CD4-positive, alpha-beta T cell treated with Interleukin-4 for 4 hours (primary cell): ENCODE results near the gene GOLGA6L10.
A peak's percentile ranks its signal among the peaks of the same experiment; 100 is the strongest.
"Not testable (repeated sequence)": the region's sequence is repeated elsewhere in the genome, so short reads cannot be mapped to it uniquely, and the experiment has no call there.

Source experiments
- DNase-seq: peaks from one replicate; pipeline ENCODE4 v3.0.0-alpha.2; 2020

The GOLGA6L10 gene

DNA sequence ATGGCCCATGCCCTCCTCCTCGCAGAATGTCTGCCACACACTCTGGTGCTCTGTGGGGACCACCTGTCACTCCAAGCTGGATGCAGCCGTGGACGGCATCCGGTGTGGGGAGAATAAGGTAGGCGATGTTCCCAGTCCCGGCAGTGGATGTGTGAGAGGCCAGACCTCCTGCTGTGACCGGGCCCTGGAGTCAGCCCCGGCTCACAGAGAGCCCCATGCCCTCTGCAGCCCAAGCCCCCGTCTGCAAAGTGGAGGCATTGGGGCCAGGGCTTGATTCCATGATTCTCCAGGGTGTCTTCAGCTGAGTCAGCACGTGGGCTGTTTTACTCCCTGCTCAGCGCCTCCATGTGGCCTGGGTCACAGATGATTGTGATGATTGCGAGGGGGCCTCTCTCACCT, 32.2 kb downstream of the GOLGA6L10 start:
- no peak for DNase-seq

DNA sequence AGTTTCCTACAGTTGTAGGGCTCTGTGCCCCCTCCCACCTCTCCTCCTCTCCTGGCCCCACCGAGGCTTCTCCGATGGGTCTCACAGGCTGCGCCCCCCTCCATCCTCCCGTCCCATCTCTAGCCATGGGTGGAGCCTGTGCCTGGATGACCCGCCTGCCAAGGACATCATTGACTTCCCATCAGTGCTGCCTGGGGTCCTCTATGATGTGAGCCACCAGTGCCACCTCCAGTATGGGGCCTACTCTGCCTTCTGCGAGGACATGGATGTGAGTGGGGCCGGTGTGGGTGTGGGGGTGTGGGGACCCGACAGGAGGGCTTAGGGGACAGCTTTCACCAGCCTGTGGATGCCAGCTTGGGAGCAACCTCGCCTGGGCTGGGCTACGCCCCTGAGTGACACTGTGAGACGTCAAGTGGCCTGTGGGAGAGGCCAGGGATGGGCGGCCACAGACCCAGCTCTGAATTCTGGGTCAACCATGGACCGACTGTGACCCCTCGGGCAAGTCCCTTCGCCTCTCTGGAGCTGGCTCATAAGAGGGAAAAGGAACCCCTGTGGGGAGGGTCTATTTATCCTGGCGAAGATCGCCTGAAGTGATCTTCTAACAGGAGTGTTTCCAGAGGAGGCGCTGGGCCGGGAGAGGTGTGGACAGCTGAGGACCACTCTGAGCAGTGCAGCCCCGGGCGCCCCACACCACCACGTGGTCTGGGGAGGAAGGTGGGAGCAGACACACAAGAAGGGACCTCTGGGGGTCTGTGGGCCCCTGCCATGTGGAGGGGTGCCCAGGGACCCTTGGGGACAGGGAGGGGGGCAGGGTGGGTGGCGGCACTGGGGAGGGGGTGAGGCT, 32.8 kb downstream of the GOLGA6L10 start:
- DNase-seq = not testable (repeated sequence)

DNA sequence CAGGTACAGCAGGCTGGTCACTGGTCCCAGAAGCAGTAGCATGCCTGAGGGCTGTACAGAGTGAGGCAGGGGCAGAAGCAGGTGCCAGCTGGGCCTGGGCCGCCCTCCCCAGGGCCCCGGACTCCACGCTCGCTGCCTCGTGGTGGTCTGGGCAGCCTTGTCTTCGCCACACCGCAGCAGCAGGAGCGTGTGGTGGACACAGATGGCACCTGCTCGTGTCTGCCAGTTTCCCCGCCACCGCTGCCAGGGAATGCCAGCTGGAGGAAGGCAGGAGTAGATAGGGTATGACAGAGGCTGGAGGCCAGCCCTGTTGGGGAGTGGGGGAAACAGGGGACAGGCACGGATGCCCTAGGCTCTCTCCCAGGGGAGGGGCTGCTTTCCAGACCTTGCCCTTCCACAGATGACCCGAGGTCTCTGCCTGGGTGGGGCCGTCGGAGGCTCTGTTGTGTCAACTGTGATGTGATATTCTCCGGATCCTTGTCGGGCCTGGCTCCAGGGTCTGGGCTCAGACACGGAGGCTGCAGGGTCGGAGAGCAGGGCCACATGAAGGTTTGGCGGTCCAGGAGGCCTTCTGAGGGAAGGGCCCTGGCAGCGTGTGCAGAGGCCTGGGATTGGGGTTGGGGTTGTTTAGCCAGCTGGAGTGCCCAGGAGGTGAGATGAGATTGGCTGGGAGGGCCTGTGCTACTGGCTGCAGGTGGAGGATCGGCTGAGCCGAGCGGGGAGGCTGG, 33.6 kb downstream of the GOLGA6L10 start:
- no peak for DNase-seq

- no peak for DNase-seq
Measured at GRCh38 chr15:82314769-82315518, 34.3 kb downstream of the GOLGA6L10 start.

DNA sequence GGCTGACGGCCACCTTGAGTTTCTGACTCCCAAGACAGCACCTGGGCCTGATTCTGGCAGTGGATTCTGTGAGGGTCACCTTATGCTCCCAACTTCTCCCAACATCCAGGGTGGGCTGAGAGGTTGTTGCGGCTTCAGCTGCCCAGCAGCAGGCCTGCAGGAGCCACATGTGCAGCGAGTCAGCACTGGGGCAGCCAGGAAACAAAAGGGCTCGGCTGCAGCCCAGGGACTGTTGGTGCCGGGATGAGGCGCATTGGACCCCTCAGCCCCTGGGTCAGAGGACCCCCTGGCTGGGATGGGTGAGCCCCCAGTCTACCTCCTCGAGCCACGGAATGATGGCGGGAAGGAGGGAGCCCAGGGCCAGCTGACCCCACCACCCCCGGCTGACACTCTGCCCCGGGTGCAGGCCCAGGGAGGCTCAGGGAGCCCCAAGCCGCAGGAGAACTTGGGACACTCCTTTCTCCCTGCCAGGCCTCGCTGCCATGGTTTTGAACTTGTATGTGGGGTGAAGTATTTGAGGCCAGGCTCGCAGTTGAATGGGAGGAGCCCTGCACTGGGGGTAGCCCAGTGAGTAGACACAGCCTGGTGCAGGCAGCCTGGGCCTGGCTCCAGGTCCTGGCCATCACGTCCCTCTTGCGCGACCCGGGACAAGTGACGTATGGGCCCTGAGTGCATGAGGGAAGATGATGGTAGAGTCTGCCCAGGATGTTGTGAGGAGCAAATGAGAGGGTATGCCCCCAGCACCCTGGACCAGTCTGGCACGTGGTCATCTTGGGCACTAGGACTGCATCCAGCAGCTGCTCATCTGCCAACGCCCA, 35.1 kb downstream of the GOLGA6L10 start:
- not testable (repeated sequence) for DNase-seq

- no peak for DNase-seq
Measured at GRCh38 chr15:82313446-82313845, 35.8 kb downstream of the GOLGA6L10 start.

DNA sequence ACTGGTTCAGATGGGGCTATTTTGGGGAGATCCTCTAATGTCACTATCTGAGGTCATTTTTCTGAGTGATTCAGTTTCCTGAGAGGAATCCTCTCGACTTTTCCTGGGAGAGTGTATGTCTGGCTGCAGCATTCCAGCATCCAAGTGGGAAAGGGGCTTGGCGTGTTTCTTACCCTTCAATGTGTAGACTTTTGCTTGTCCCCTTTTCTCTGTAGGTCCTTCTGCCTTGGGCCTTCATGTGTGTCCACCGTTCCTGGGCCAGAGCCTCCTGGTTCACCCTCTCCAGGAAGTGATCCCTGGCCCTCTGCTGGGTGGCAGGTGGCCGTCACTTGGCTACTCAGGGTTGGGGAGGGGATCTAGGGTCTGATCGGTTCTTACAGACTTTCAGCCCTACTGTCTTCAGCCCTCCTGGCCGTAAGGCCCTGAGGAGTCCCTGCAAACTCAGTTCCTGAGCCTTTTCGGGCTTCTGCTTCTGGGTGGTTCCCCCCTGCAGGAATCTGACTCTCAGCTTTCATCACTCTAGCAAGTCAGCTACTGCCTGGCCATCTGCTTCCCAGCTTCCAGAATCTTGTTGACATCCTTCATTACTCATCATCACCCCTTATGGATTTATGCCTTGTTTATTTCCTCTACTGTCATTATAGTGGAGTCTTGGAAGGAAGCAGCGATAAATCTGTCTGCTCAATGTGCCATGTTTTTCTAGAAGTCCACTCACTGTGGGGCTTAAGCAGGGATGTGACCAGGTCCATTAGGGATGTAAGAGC, 36.5 kb downstream of the GOLGA6L10 start:
- no peak for DNase-seq

GRCh38 chr15:82311321-82311720, 38.0 kb downstream of the GOLGA6L10 start:
- not testable (repeated sequence) for DNase-seq

DNA sequence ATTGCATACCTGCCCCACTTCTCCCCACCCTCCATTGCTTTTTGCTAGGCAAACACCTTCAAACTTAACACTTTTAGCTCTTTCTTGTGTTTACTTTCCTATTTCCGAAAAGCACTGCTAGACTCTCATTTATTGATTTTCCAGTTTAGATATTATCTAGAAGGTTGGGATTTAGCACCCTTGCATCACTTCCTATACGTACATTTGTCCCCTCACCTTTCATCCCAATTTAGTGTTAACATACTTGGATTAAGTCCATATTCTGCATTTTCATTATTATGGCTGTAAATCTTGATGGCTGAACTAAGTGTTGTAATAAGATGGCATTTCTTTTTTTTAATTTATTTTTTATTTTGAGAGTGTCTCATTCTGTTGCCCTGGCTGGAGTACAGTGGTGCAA, 39.5 kb downstream of the GOLGA6L10 start:
- DNase-seq = no peak

- no peak for DNase-seq
Measured at GRCh38 chr15:82307714-82308081, 41.6 kb downstream of the GOLGA6L10 start.

GRCh38 chr15:82306791-82307713, 42.2 kb downstream of the GOLGA6L10 start:
- no peak for DNase-seq

GRCh38 chr15:82305621-82306048, 43.6 kb downstream of the GOLGA6L10 start:
- DNase-seq = no peak

- no peak for DNase-seq
Measured at GRCh38 chr15:82304778-82305090, 44.5 kb downstream of the GOLGA6L10 start.

GRCh38 chr15:82303956-82304777, 45.1 kb downstream of the GOLGA6L10 start:
- DNase-seq = no peak

GRCh38 chr15:82301296-82302016, 47.8 kb downstream of the GOLGA6L10 start:
- no peak for DNase-seq

DNA sequence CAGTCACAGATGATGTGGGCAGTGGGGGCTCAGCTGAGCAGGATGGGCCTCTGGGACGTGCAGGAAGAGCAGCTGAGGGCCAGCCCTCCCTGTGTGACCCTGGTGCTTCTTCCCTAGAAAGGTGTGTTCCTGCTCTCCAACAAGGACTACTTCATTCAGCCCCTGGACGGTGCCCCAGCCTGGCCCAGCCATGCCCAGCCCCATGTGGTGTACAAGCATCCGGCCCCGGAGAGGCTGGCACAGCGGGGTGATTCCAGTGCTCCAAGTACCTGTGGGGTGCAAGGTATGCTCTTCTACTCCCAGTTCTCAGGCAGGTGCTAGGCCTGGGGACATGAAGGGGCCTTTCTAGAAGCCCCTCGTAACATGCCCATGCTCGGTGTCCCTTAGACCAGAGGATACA, 48.4 kb downstream of the GOLGA6L10 start:
- DNase-seq = no peak

- not testable (repeated sequence) for DNase-seq
Measured at GRCh38 chr15:82300326-82300725, 48.9 kb downstream of the GOLGA6L10 start.

GRCh38 chr15:82299511-82299914, 49.8 kb downstream of the GOLGA6L10 start:
- DNase-seq = not testable (repeated sequence)

GRCh38 chr15:82298520-82298919, 50.8 kb downstream of the GOLGA6L10 start:
- DNase-seq = peak; percentile 57
